GM19372 (cell line): Measurements from ENCODE around the gene CWH43.
"Not testable (repeated sequence)": the region's sequence is repeated elsewhere in the genome, so short reads cannot be mapped to it uniquely, and the experiment has no call there.

Experiments
- ATAC-seq: cut with Tn5 transposase; IDR thresholded peaks from one replicate; pipeline ENCODE4 v1.9.1; 2021; ENCODE audit warnings: mild to moderate bottlenecking, low read depth, moderate library complexity; ENCODE audit not compliant: unreplicated experiment

The CWH43 gene

DNA sequence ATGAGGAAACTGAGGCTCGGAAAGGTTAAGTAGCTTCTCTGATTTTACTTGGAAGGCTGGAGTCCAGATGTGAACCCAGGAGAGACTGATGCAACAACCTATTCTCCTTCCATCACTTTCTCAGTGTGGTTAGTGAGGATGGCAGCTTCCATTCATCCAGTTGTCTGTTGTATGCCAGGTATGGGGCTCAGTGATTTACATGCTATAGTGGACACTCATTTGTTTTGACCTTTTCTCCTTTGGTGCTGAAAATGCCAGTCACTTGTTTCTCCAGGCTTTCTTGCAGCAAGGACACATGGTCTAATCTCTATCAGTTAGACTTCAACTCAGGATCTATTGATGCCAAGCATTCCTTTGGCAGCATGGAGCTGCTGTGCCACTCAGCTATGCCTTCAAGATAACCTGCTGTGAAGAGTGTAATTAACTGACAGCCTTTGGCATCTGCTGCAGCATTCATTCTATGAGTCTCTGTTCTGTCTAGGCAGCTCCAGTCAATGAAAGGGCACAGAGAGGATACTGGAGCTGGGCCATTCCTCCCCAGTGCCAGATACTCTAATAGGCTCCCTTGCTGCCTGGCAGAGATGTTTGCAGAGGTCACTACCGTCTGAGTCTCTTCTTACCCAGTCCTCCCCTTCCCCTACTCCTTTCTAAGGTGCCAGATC, 11.0 kb upstream of the CWH43 start:
- ATAC-seq = no peak

DNA sequence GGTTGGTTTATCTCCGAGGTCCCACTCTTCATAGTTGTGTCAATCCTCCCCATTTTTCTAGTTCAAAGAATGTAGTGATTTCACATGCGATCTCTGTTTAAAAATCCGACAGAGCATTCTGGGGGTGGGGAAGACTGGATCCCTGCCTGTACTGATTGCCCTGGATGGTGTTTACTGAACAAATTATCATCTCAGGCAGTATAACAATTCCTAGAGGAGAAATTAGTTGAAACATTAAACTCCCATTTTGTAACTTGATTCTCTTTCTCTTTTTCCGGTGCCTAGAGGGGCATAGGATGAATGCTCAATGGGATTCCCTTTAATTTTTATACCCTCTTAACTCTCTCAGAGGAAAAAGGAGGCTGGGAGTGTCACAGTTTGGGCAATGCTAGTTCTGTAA, 10.0 kb upstream of the CWH43 start:
- ATAC-seq = no peak

DNA sequence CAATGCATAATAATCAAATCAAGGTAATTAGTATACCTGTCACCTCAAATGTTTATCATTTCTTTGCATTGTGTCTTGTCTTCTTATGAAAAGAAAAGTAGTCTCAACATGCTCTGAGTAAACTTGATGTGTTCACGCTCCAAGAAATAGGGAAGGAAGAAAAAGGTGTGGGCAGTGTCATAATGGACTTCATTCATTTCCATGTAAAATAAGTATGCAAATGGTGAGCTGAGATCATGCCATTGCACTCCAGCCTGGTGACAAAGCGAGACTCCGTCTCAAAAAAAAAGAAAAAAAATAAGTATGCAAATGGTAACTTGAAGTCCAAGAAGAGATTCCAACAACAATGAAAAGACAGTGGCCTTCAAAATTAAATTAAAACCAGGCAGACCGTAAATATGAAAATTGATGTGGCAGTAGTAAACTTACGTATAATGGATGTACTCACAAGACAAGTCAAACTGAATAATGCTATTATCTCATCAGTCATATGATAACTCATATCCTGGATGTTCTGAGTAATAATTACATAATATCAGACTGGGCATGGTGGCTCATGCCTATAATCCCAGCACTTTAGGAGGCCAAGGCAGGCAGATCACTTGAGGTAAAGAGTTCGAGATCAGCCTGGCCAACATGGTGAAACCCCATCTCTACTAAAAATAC, 6.0 kb upstream of the CWH43 start:
- ATAC-seq = no peak

DNA sequence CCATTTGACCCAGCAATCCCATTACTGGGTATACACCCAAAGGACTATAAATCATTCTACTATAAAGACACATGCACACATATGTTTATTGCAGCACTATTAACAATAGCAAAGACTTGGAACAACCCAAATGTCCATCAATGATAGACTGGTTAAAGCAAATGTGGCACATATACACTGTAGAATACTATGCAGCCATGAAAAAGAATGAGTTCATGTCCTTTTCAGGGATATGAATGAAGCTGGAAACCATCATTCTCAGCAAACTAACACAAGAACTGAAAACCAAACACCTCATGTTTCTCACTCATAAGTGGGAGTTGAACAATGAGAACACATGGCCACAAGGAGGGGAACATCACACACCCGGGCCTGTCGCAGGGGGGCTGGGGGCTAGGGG, 2.1 kb upstream of the CWH43 start:
- ATAC-seq = not testable (repeated sequence)

DNA sequence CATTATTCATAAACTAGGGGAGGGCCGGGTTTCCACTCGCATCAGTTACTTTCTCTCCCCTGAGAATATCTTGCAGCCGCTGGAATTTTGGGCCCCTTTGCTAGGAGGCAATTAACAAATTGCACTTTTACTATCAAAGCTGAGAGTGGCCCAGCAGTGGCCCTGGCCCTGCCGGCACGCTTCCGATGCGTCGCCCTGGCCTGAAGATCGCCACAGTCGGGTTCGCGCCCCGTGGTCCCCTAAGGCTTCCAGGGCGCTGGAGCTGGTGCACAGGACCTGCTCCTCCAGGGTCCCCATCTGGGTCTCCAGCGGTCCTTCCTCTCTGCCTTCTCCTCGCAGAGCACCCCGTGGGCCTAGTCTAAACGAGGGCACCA, 486 bp upstream of the CWH43 start:
- ATAC-seq = no peak

DNA sequence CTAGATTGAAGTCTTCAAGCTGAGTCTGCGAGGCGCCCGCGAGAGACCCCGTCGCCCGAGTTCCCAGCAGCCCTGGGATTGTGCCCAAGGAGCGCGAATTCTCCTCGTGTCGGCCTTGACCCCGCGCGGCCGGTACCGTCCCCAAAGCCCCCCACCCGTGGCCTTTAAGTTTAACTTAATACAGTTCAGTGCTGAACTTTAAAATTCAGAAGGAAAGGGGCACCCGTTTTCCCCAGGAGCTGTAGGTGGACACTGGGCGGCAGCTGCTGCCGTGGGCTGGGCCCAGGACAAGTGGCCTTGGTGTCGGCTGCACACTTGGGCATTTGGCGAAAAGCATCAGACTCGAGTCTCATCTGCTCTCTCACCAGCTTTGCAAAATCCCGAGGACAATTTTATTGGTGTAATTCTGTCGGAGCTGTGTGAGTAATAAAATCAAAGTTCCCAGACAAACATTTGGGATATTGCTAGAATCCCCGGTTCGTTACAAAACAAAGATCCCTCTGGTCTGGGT, 634 bp downstream of the CWH43 start:
- ATAC-seq = no peak

DNA sequence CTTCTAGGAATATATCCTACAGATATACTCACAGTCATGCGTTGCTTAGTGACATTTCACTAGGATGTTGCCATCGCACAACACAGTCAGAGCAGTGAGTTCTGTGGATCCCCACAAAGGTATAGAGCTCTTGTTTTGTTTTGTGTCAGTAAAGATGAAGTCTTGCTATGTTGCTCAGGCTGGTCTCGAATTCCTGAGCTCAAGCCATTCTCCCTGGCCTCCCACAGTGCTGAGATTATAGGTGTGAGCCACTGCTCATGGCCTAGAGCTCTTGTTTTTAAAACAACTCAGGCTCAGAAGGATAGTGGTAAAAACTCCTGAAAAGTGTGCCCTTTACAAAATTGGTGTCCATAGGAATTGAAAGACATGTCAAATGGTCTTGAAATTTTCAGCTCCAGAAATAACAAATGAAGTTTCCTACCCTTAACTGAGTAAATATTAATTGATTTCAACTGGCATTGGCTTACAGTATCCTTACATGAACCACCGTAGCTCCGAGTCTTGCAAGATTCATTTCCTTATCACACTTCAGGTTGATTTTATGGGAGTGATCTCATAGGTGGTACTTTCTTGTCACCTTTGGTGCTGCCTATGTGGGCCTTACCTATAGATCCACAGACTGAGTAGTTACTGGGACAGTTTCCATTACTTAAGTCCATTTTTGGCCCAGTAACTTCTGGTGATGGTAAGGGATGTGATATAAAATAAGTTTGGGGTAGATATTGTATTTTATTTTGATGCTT, 3.6 kb downstream of the CWH43 start:
- ATAC-seq = no peak

DNA sequence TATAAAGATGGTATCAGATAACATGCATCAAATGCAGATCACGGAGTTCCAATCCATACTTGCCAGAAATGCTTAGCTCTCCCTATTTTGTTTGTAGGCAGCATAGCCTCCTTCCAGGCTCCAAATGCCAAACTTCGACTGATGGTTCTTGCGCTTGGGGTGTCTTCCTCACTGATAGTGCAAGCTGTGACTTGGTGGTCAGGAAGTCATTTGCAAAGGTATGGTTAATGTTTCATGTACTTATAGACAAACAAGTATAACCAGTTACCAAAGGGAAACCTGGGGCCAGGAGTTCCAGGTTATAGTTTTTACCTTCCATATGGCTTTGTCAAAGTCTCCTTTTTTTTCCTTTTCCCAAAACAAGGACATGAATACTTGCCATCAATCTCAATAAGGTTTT, 5.3 kb downstream of the CWH43 start:
- ATAC-seq = no peak

DNA sequence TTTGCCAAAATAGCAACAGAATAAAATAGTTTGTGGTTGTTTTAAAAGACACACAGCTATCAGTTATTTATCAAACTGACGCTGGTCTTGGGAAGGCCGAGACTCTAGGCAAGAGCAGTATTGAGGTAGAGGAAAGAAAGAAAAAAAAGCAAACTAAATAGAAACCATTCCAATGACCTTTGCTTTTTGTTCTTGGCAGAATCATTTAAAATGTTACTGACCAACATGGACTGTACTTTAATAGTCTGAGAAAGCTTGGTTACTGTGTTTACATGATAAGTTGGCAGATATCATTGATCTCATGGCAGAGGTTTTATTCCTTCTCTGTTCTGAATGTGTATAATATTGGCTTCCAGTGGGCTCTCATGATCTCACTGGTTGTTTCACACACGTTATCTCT, 11.9 kb downstream of the CWH43 start:
- ATAC-seq = no peak

DNA sequence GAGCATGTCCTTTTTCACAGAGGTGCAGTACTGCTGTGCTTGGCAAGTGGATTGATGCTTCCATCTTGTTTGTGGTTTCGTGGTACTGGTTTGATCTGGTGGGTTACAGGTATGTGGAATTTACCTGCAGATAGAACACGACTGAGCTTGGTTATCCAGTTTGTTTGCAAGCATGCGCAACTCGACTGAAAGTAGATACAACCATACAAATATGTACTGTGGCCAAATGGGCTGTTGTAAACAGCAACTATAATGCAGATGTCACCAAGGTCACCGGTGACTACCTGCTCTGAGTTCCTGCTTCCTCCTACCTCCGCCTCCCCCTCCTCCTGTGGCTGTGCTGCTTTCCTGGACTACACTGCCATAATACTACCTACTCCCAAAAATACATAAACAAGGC, 12.4 kb downstream of the CWH43 start:
- ATAC-seq = no peak

DNA sequence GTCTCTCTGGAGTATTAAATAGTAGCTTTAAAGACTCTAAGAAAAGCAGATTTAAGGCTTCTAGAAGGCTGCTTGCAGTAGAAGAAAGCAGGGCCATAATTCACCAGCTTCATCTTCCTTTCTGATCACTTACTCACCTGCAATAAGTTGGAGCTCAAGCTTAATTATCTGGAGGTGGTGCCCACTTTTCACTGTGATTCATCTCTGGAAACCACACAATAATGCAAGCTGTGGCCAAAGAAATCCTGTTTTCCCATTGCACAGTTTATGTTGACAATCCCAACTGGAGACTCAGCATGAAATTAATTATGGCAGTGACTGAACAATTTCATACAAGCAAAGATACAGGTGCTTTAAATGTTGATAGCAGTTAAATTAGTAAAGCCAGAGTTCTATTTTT, 14.7 kb downstream of the CWH43 start:
- ATAC-seq = no peak

DNA sequence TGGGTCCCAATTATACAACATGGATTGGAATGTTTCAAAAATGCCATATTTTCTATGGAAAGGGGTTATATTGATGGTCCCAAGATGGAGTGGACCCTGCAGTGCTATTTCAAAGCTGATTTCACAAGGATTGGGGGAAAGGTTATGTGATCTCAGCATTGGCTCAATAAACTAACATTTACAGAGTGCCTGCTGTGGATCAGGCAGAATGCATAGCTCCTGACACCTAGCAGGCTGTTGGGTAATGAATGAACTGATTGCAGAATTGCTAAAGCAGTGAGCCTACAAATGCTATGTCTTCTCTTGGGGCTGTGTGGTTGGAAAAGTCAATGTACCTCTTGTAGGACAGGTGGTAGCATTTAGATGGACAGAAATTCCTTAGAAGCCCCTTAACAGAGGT, 16.9 kb downstream of the CWH43 start:
- ATAC-seq = no peak

DNA sequence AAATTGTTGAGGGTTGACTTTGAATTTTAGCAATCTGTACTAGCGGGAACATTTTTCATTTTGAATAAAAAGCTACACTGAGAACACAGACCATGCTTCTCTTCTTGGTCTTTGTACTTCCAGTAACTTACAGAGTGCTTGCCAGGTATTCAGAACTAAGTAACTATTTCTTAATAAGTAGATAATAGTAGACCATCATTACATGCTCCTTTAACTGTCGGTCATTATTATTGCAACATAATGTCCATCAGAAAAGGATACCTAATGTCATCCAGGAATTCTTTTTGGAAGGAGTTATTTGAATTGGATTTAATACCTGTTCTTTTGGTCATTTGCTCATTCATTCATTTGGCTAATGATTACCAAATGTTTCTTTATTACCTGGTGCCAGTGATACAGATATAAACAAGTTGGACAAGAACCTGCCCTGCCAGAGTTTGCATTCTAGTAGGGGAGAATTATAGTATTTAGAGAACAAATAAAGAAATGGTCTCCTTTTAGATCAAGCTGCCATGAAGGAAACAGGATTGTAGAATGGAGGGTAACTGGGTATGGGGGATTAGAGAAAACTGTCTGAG, 32.7 kb downstream of the CWH43 start:
- no peak for ATAC-seq

DNA sequence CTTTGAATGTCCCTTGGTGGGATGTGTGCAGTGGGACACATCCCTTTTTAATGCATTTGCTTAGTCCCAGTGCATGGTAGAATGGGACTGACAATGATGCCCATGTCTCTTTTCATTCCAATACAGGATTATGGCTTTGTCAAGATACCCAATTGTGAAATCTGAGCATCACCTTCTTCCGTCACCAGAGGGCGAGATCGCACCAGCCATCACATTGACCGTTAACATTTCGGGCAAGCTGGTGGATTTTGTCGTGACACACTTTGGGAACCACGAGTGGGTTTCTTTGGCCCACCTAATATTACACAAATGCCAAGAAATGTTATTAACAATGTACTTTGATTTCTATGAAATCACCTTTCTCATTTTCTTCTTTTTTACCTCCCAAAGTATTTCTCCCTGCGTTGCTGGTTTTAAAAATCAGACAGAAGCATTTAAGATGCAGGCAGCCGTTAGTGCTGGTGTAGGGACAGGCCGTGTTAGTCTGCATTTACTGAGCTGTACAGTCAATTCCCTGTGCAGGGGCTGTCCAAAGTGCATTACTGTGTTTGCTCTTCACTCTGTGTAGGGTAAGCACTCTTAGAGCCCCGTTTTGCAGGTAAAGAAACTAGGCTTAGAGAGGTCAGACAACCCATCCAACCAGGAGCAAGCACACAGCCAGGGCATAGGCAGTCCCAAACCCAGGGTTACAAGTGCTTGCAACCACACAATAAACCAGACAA, 46.5 kb downstream of the CWH43 start:
- no peak for ATAC-seq

DNA sequence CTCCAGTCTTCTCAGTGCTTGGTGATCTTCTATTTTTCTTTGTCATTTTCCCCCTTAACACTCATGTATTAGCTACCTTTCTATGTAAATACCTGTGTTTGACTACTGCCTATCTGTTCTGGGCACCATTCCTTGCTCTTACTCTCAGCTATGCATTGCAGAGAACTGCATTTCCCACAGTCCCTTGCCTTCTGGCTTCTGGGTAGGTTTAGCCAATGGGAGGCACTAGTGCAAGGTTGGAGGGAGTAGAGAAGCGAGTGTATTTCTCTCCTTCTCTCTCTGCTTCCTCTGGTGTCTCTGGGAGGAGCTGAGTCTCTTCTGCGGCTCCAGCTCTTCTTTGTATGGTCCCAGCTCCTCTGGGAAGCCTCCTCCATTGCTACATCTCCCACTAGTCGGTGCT, 50.5 kb downstream of the CWH43 start:
- no peak for ATAC-seq

DNA sequence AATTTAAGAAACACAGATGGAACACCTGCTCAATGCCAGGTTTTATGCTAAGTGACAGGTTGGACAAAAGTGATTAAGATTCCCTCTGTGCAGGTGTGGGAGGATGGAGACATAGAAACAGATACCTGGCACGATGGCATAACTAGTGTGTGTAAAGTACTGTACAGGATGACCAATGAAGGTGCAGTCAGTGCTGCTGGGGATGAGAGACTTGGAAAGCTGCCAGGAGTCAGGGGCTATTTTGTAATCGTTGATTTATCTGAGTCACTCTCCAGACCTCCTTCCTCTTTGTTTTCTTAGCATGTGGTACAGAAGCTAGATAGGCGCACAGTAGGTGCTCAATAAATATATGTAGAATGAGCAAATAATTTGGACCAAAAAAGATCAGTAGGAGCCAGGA, 58.2 kb downstream of the CWH43 start:
- ATAC-seq = no peak

DNA sequence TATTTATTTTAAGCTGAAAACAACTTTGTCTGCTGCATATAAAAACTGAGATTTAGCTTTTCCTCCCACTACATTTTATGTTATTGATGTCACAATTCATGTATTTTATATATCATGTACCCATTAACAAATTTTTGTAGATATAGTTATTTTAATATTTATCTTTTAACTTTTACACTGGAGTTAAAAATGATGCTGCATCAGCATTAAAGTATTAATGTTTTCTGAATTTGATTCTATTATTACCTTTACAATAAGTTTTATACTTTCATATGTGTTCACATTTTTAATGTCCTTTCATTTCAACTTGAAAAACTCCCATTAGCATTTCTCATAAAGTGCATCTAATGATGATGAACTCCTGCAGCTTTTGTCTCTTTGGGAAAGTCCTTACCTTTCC, 72.2 kb downstream of the CWH43 start:
- no peak for ATAC-seq

DNA sequence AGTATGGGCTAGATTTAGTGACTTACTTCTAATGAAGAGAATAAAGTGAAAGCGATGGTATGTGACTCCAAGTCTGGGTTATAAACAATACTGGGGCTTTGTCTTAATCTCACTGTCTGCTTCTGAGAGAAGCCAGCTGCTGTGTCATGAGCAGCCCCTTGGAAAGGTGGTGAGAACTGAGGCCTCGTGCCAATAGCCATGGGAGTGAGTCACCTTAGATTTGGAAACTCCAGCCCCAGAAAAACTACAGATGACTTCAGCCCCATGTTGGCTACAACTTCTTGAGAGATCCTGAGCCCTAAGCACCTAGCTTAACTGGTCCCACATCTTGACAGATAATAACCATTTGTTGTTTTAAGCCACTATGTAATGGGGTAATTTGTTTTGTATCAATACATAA, 77.6 kb downstream of the CWH43 start:
- ATAC-seq = no peak

DNA sequence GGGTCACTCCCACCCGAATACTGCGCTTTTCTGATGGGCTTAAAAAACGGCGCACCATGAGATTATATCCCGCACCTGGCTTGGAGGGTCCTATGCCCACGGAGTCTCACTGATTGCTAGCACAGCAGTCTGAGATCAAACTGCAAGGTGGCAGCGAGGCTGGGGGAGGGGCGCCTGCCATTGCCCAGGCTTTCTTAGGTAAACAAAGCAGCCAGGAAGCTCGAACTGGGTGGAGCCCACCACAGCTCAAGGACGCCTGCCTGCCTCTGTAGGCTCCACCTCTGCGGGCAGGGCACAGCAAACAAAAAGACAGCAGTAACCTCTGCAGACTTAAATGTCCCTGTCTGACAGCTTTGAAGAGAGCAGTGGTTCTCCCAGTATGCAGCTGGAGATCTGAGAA, 86.1 kb downstream of the CWH43 start:
- ATAC-seq = not testable (repeated sequence)

DNA sequence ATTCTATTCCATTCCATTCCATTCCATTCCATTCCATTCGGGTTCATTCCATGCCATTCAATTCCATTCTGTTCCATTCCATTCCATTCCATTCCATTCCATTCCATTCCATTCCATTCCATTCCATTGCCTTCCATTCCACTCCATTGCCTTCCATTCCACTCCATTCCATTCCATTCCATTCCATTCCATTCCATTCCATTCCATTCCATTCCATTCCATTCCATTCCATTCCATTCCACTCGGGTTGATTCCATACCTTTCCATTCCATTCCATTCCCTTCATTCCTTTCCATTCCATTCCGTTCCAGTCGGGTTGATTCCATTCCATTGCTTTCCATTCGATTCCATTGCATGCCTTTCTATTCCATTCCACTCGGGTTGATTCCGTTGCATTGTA, 105.8 kb downstream of the CWH43 start:
- not testable (repeated sequence) for ATAC-seq
